Measurements from ENCODE around the gene EZH1.

- TF ChIP-seq POLR2AphosphoS5 (IDR thresholded peaks at IDR 0.05; ENCODE audit: low read depth, low read length) (no peak), REST (IDR thresholded peaks at IDR 0.05; ENCODE audit: insufficient read depth in 1 of 2, low read depth in 2 of 2, low read length in 2 of 2) (no peak), TAF1 (IDR thresholded peaks at IDR 0.05; ENCODE audit: borderline replicate concordance, insufficient read depth, low read length) (no peak), FOXP2 (optimal IDR thresholded peaks at IDR 0.05; ENCODE audit: borderline replicate concordance, extremely low read depth, extremely low read length, insufficient read depth) (no peak)
These were observed 65.8 kb downstream of the EZH1 start for GRCh38 chr17:42678951-42679491.
